Kidney (tissue), 14 donors: ENCODE data around the gene TMEM132A. TPM values are rescaled to one million over a fixed set of nuclear protein-coding genes. Genes with fewer than 3 reads are reported as not detected.

ENCODE experiments used
- DNase-seq, 5 donors: peaks; one replicate each; pipeline ENCODE4 v3.0.0-alpha.2; 2013 to 2020
- FAIRE-seq: peaks from 2 replicates; lab custom pipeline; 2012; peaks lifted over from hg19 to GRCh38; lab: Jason Lieb, UNC
- H3K27ac ChIP-seq, 2 donors: one replicate each; pipeline ENCODE4 v1.7.0; 2013; ENCODE audit warnings: low read depth in 2 of 2, low read length in 2 of 2, inconsistent platforms in 1 of 2
- H3K27me3 ChIP-seq: one replicate; pipeline ENCODE4 v1.7.1; 2013; ENCODE audit warnings: low read length, inconsistent platforms; ENCODE audit not compliant: control insufficient read depth, insufficient read depth
- H3K36me3 ChIP-seq, 3 donors: one replicate each; pipeline versions ENCODE4 v1.7.0 to v1.7.1; 2013; ENCODE audit warnings: low read length in 3 of 3, control low read depth in 1 of 3, inconsistent platforms in 1 of 3; ENCODE audit not compliant: insufficient read depth in 3 of 3, control insufficient read depth in 2 of 3
- H3K4me1 ChIP-seq, 3 donors: one replicate each; pipeline versions ENCODE4 v1.7.0 to v1.7.1; 2013; ENCODE audit warnings: low read length in 3 of 3, inconsistent platforms in 1 of 3, low read depth in 1 of 3; ENCODE audit not compliant: control insufficient read depth in 2 of 3, insufficient read depth in 2 of 3
- H3K4me3 ChIP-seq, 3 donors: one replicate each; pipeline versions ENCODE4 v1.7.0 to v1.8.1; 2013; ENCODE audit warnings: low read length in 3 of 3, control low read depth in 1 of 3, inconsistent platforms in 1 of 3
- H3K9ac ChIP-seq, 3 donors: one replicate each; pipeline versions ENCODE4 v1.7.0 to v1.7.1; 2013; ENCODE audit warnings: low read length in 3 of 3, control low read depth in 1 of 3, inconsistent platforms in 1 of 3
- H3K9me3 ChIP-seq, 3 donors: one replicate each; pipeline versions ENCODE4 v1.7.0 to v1.7.1; 2013; ENCODE audit warnings: low read length in 3 of 3, control low read depth in 1 of 3, inconsistent platforms in 1 of 3; ENCODE audit not compliant: control insufficient read depth in 2 of 3, insufficient read depth in 1 of 3
- intact Hi-C: fragments of 100-400 bp; cut with DNase I; formaldehyde crosslinking; loops from one replicate; pipeline ENCODE4 v1.11.1; 2022
- polyA plus RNA-seq: library from polyadenylated mRNA; stranded (reverse); fragments of 350-450 nt; fragmentation: Illumina TruSeq; extraction: RNeasy Lipid Tissue Mini Kit (QIAGEN cat#74804); gene quantifications from one replicate; pipeline ENCODE4 v1.2.3, GENCODE V29; 2014; ENCODE audit warnings: low read depth, low replicate concordance; ENCODE audit not compliant: insufficient read depth
- total RNA-seq: library from RNA; stranded (reverse); fragmentation: NEBNext Ultra II Directional; extraction: Animal tissue kit (Norgen Biotek cat#: 25700); gene quantifications from one replicate; pipeline ENCODE4 v1.2.1, GENCODE V29; 2021
- TF ChIP-seq, protein P1 (sequence below): IDR thresholded peaks from 3 replicates; pipeline ENCODE4 v1.5.1; 2012; ENCODE audit warnings: mild to moderate bottlenecking, moderate library complexity, borderline replicate concordance; ENCODE audit not compliant: insufficient read depth; ENCODE audit errors: extremely low read depth
- donor health status: control.
- donor health status: control.
- donor health status: control.
- donor health status: control.
- donor health status: control.
- donor health status: DM: yes; HTN: yes; CAD: no.
- donor health status: Normal renal cell carcinoma (clear cell type).

Gene TMEM132A
- total and polyA plus RNA-seq, 2 donors from 2014 or later, result 17.2 to 19.1 TPM

DNA sequence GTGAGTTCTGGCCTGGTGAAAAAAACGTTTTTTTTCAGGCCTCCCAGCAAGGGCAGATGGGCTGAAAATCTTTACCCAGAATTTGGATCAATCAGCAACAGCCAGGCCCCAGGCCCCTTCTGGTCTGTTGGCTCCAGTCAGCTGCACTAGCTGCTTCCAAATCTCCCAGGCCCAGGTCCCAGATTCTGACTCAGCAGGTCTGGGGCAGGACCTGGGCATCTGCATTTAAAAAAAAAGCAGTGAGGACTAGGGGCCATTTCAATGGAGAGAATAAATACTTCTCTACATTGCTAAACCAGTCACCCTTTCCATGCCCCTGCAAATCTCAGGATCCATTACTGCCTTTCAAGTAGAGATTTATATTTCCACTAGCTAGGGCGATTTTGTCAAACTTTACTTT, 23.4 kb downstream of the TMEM132A start:
- FAIRE-seq, result no peak
- H3K9me3 ChIP-seq, result no peaks in the 10 kb centered on the region
- H3K27ac ChIP-seq, result no peak overlapping the region
- H3K9ac ChIP-seq, result no peak overlapping the region
- H3K36me3 ChIP-seq, result no peaks in the 10 kb centered on the region
- peaks cover 0 to 2% (median 0%) of the 10 kb centered on the region in 3 donors for H3K4me1 ChIP-seq
- TF ChIP-seq, protein P1, sequence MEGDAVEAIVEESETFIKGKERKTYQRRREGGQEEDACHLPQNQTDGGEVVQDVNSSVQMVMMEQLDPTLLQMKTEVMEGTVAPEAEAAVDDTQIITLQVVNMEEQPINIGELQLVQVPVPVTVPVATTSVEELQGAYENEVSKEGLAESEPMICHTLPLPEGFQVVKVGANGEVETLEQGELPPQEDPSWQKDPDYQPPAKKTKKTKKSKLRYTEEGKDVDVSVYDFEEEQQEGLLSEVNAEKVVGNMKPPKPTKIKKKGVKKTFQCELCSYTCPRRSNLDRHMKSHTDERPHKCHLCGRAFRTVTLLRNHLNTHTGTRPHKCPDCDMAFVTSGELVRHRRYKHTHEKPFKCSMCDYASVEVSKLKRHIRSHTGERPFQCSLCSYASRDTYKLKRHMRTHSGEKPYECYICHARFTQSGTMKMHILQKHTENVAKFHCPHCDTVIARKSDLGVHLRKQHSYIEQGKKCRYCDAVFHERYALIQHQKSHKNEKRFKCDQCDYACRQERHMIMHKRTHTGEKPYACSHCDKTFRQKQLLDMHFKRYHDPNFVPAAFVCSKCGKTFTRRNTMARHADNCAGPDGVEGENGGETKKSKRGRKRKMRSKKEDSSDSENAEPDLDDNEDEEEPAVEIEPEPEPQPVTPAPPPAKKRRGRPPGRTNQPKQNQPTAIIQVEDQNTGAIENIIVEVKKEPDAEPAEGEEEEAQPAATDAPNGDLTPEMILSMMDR, result no peak
- no peaks in the 10 kb centered on the region for H3K27me3 ChIP-seq
- intact Hi-C loops, result no loop called here
- no peak for DNase-seq
- H3K4me3 ChIP-seq, result no peak overlapping the region

- Histone ChIP-seq H3K27ac (no peak overlapping the region), H3K4me3 (no peak overlapping the region), H3K9ac (no peak overlapping the region), H3K4me1 (peaks cover 0 to 2% (median 0%) of the 10 kb centered on the region in 3 donors), H3K27me3 (no peaks in the 10 kb centered on the region), H3K9me3 (no peaks in the 10 kb centered on the region), H3K36me3 (no peaks in the 10 kb centered on the region)
- no peak for DNase-seq
- intact Hi-C loops, result no loop called here
- TF ChIP-seq, protein P1, result no peak
- FAIRE-seq, result no peak
These were observed 24.0 kb downstream of the TMEM132A start for GRCh38 chr11:60948250-60948649.

DNA sequence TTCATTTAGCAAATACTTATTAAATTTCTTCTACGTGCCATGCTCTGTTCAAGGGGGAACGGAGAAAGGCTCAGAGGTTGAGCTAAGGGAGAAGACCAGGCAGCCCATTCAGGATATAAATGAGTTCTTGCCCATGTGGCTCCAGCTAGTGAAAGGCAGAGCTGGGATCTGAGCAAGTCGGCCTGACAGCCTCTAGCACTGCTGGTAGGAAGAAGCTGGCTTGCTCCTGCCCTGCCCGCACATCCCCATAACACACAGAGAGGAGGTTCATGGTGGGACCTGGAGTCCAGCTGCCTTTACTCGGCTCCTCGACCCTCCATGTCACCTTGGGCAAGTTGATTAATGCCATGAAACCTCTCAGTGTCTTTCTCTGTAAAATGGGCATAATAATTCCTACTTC, 25.8 kb downstream of the TMEM132A start:
- no peaks in the 10 kb centered on the region for H3K36me3 ChIP-seq
- H3K4me3 ChIP-seq, result no peak overlapping the region
- peaks cover 0 to 2% (median 0%) of the 10 kb centered on the region in 3 donors for H3K4me1 ChIP-seq
- no peaks in the 10 kb centered on the region for H3K27me3 ChIP-seq
- H3K27ac ChIP-seq, result no peak overlapping the region
- no peaks in the 10 kb centered on the region for H3K9me3 ChIP-seq
- no peak overlapping the region for H3K9ac ChIP-seq
- FAIRE-seq (no peak), DNase-seq (no peak)
- TF ChIP-seq, protein P1, result no peak
- intact Hi-C loops, result no loop called here
